ENCODE measurements around the gene ITSN2. TPM values are rescaled to one million over a fixed set of nuclear protein-coding genes. Genes with fewer than 3 reads are reported as not detected.

The ITSN2 gene
- total RNA-seq, 1 experiment from 2014 or later, result 13.5 TPM

DNA sequence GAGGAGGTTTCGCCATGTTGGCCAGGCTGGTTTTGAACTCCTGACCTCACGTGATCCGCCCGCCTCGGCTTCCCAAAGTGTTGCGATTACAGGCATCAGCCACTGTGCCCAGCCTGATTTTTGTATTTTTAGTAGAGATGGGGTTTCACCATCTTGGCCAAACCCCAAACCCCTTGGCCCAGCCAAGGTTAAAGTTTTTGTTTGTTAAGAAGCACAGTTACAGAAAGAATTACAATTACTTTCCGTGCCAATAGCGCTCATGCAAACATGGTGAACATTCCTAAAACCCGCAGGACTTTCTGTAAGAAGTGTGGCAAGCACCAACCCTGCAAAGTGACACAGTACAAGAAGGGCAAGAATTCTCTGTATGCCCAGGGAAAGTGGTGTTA lies 26.1 kb downstream of the ITSN2 start:
- peak; percentile 84 for DNase-seq (ENCODE audit: low read depth)

DNA sequence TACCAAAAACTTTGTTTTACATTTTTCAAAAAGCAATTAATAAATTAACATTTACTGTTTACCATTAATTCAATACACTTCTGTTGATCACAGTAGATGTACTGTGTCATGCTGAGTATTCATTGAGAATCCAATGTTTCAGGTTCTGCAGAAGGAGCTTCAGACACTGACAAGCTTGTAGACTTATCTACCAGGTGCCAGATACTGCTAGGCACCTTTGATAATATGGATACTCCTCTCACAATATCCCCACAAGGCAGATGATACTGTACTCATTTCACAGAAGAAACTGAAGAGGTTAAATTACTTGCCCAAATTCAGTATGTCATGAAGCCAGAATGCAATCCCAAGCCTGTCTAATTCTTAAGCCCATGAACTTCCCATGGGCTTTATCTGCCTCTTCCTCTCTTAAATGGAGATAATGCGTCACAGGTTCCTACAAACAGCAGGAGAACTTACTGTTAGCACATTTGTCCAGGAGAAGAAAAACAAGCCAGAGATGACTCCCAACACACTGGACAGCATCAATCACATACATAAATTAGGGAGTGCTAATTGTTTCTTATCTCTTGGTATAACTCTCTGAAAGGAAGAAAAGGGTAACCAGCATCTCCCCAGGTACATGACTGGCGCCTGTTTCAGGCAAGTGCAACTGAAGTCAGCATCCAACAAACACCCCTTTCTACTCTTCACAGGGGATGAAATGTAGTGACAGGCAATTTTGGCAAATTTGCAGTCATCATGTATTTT lies 27.4 kb downstream of the ITSN2 start:
- no peak for DNase-seq (ENCODE audit: low read depth)

DNA sequence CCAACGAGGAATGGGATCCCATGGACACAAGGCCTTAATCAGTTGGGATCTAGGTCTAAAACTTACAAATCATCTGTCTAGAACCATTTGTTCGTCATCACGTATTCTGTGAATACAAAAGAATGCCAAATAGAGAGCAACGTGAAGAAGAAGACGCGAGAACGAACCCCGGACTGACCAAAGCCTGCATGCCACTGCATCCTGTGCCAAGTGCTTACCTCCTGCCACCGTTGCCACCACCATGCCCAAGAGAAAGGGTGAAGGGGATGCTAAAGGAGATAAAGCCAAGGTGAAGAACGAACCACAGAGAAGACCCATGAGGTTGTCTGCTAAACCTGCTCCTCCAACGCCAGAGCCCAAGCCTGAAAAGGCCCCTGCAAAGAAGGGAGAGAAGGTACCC lies 30.2 kb downstream of the ITSN2 start:
- DNase-seq (ENCODE audit: low read depth), result no peak

DNA sequence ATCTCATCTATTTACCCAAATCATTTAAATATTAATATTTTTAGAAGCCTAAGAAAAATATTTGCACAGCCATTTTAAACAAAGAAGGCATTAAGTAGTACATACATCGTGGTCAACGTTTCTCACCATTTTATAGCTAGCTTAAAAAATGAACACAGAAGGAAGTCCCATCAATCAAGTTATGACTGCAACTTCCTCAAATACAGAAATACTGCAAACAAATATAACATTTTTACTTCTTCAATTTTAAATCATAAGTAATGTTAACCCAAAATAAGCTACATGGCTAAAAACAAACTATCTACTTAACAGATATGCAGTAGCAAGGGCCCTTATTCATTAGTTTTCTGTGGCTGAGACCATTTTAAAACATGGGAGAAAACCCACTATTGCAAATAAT lies 30.6 kb downstream of the ITSN2 start:
- no peak for DNase-seq (ENCODE audit: low read depth)

DNA sequence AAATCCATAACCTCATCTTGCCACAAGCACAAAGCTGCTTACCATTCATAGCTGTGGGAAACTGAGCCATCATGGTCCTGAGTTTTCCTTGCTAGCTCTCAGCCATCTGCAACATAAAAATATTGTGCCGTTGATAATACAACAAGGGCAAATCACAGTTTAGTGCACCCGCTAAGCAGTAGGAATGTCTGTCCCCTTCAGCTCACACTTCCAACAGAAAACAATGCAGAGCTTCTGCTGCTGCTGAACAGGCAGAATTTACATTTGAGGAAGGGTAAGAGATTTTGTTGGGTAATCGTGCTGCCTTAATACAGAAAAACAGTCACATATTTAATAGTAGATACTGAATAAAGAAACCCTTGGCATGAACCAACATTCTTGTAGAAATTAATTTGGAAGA lies 32.3 kb downstream of the ITSN2 start:
- DNase-seq (ENCODE audit: low read depth), result no peak

DNA sequence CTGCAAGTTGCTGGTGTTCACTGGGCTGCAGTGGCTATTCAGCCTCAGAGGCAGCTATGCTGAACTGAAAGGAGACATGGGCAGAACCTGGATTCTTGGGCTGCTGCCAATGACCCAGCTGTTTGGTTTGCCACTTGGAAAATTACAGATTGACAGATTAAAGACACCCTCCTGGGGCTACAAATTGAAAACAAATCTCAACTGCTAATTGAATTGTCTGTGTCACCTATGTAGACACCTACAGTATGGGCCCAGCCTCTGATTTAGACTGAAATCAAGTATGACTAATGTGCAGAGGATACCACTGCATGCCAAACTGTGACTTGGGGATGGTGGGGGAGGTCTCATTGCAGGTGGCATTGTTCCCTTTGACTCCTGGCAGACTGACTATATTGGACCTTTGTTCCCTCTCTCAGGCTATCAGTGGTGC lies 42.8 kb downstream of the ITSN2 start:
- peak; percentile 26 for DNase-seq (ENCODE audit: low read depth)

DNA sequence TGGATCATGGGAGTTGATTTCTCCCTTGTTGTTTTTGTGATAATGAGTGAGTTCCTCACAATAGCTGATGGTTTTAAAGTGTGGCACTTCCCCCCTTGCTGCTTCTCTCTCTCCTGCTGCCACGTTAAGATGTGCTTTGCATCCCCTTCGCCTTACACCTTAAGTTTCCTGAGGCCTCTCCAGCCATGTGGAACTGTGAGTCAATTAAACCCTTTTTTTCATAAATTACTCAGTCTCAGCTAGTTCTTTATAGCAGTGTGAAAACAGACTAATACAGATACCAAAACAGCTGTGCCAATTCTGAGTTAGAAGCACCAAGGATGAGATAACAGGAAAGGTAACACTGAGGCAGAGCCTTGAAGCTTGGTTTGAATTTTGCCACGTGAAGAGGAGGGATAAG lies 44.7 kb downstream of the ITSN2 start:
- DNase-seq (ENCODE audit: low read depth), result no peak

DNA sequence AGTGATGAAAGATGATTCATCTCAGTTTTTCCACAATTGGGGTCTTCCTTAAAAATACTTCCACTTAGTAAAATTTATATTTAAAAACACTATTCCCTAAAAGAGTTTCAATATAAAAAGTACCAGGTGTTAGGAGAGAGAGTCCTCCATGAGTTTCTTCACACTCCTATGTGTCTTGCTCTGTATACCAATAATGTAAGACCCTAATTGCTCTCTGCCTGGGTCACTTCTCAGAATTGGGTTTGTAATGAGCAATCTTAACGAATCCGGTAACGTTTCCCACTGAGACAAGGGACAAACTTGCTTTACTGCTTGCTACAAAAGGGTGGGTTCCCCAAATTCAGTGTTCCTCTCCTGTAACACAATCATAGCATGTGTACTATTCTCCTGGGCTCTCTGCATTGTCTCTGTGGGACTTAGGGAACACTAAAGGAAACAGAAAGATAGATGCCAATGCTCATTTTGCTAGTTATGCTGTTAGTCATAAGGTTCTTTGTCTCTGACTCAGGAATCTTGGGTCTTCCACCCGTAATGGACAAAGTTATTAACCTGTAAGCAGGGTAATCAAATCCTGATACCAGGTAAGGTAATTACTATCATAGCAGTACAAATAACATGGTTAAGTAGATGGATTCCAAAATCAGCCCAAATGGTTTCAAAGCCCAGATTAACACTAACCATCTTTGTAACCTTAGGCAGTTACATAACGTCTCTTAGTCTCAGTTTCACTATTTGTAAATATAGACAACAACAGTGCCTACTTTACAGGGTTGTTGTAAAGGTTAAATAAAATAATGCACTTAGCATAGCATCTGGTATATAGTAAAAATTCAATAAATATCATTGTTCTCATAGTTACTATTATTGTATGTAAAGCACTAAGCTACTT lies 46.3 kb downstream of the ITSN2 start:
- DNase-seq (ENCODE audit: low read depth), result peak; percentile 37

DNA sequence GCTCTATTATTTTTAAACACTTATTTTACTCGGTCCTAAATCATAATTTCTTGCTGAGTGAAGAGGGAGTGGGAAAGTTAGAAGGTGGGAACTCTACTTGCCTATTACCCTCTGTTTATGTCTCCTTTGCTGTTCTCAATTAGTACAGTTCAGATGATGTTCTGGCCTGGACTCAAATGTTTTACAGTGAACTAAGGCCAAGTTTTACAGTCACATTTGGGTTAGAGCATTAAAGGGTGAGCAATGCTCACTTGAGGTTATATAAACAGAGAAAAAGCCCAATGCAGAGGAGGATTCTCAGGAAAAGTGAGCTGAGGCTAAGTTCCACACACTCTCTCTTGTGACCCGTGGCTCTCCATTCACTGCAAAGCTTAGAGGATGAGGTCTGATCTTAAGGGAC lies 52.4 kb downstream of the ITSN2 start:
- no peak for DNase-seq (ENCODE audit: low read depth)

DNA sequence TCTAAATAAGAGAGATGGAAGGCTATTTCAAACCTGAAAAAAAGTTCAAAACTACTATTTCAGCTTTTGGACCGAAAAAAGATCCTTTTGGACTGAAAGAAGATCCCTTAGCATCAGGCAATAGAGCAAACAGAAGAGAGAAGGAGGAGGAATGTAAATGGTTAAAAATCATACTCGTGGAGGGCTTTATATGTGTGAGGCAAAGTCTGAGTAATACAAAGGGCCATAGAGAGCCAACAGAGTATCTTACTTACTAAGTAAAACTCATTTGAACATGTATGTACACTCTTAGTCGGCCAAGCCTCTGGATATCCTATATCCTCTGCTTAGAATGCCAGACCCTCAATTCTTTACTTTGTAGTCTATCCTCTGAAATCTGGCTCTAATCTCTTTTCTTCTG lies 55.7 kb downstream of the ITSN2 start:
- no peak for DNase-seq (ENCODE audit: low read depth)

DNA sequence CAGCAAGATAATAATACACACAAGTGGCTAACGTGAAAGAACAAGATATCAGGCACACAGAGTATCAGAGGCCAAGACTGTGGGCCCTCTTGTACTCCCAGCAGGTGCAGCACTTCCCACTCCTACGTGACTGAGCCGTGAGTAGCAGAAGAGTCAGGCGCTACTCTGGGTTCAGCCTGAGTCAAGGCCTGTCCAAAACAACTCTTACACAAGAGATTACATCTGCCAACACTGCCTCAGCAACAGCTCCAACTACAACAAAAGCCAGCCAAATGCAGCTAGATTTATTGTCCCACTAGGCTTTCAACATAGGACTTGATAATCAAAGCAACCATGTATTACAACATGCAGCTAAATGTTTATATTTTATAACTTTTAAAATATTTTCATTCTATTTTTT lies 56.2 kb downstream of the ITSN2 start:
- DNase-seq (ENCODE audit: low read depth), result peak; percentile 2

DNA sequence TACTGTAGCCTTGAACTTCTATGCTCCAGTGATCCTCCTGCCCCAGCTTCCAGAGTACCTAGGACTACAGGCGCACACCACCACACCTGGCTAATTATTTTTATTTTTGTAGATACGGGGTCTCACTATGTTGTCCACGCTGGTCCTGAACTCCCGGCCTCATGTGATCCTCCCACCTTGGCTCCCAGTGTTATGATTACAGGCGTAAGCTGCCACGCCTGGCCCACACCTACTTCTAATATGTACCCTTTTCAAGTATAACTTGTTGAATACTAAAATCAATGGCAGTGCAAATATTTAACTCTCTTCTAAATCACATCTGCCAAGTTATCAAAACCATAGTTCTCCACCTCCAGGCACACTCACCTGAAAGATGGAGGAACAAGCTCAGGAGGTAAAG lies 58.7 kb downstream of the ITSN2 start:
- DNase-seq (ENCODE audit: low read depth), result no peak

DNA sequence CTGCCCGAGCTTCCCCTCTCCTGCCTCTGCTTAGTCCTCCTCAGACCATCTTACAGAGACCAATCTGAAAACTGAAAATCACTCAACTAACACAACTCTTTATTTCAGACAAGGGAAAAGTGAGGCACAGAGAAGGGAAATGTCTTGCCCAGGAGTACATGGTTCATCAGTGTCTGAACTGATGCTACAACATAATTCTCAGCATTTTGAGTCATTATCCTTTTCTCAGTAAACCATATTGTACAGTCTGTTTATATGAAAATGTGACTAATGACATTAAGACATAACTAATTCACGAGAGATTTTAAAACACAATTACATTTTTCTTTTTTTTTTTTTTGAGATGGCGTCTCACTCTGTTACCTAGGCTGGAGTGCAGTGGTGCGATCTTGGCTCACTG lies 62.7 kb downstream of the ITSN2 start:
- DNase-seq (ENCODE audit: low read depth), result no peak

DNA sequence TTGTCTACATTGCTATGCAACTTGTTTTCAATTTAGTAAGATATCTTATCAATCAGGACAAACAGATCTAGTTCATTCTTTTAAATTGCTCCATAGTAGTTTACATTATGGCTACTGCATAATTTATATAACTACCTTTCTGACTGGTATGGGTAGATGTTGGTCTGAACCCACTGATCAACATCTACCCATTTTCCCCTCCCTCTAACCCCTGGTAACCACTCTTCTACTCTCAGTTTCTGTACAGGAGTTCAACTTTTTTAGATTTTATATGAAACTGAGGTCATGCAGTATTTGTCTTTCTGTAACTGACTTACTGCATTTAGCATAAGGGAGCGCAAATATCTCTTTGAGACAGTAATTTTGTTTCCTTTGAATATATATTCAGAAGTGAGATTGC lies 73.2 kb downstream of the ITSN2 start:
- no peak for DNase-seq (ENCODE audit: low read depth)

DNA sequence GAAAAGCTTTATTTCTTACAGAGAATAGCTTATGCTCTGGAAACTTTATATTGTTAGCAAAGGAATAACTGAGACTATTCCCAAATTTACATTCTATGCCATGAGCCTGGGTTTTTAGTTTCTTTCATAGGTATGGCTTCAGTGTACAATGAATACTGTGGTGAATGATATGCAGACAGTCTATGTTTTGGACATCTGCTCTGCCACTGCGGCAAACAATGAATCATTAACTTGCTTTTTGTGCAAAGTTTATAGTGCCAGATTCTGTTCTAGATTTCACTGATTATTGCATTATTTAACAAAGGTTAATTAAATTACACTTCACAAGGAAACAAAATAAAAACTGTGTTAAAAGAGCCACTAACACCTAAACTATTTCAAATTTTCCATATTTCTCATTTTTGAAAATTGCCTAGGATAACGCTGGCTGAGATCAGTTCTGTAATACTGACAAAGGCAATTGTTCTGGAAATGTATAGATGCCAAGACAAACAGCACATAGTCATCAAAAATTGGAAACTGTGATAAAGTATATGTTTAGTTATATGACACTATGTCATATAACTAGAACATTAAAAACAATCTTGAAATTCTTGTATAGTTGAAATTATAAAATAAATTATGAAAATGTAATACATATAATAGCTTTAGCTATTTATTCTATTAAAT lies 74.7 kb downstream of the ITSN2 start:
- no peak for DNase-seq (ENCODE audit: low read depth)

DNA sequence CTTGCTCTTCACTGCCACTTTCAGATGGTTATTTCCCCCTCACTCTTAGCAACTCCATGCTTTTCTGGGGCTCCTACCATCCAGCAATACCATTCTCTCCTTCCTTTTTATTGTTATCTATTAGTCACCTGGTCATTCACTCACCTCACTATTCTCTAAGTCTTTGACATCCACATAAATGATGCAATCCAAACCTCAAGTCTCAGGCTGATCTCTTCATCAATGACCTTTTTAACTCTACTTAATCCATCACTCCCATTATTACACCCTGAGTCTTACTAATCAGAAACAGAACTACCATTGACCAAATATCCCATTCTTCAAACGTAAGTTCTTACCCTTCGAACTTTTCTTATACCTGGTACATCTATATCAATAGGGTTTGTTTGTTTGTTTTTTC lies 79.7 kb downstream of the ITSN2 start:
- DNase-seq (ENCODE audit: low read depth), result no peak

DNA sequence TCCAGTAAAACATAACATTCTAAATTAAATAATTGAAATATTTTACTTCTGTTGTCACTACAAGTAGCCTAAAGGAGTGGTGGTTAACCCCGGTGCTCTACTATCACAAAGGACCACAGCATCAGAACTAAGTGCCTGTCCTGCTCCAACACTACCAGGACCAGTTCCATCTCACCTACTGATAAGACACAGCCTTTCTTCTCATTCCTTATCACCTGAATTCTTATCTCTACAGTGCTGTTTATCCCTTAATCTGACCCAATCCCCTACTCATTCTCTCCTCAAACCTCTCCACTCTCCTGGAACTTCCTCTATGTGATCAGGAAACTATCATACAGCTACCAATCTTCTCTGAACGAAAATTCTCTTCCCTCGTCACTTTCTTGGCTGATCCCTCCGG lies 80.2 kb downstream of the ITSN2 start:
- no peak for DNase-seq (ENCODE audit: low read depth)

DNA sequence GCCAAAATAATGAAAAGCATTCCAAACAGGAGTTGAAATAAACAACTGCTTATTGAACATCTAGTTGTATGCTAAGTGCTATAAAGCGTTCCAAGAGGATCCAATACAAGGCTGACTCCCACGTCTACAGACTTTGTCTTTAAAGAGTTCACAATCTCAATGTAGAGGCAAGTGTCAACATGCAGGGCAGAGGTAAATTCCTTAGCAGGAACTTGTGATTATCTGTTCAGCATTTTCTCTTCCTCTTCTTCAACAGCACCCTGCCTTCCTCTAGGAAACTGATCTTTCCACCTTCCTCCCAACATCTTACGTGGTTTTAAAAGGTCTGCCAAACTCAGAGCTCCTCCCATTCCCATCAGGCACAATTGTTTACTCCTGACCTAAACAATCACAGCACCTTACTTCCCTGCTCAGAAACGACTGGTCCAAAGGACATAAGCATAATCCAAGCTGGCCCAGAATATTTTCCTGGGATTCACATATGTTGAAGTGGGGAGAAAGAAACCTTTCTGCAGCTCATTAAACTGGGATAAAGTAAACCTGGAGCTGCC lies 83.9 kb downstream of the ITSN2 start:
- peak; percentile 3 for DNase-seq (ENCODE audit: low read depth)

DNA sequence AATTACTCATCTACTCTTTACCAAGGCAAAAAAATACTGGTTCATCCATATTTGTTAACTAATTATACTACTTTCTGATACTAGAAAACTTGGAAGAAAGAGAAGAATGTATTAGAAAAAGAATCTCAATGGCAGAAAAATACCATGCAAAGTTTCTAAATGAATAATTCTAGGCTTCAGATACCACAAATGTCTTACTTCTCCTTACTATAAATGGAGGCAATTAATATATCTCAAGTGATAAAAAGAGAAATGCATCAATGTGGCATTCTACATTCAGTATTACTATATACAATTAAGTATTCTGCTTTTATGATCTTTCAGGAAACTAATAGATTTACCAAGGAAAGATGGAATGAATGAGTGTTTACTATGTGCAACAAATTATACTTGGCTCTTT lies 85.5 kb downstream of the ITSN2 start:
- no peak for DNase-seq (ENCODE audit: low read depth)

DNA sequence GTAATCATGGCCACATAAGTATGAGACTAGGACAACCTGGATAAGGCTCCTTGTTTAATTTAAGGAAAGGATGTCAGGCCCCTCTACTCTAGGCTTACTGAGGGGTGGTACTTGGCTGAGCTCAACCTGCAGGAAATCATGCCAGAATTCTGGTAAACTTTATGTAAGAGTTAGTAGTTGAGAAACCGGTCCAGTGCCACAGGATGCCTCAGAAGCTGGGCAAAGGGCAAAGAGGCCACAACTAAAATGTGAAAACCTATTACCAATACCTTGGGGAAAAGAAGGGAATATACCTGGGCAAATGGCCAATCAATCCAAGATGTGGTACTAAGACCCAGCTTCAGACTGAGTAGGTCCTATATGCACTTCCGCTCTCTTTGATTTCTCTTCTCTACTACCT lies 86.7 kb downstream of the ITSN2 start:
- no peak for DNase-seq (ENCODE audit: low read depth)

DNA sequence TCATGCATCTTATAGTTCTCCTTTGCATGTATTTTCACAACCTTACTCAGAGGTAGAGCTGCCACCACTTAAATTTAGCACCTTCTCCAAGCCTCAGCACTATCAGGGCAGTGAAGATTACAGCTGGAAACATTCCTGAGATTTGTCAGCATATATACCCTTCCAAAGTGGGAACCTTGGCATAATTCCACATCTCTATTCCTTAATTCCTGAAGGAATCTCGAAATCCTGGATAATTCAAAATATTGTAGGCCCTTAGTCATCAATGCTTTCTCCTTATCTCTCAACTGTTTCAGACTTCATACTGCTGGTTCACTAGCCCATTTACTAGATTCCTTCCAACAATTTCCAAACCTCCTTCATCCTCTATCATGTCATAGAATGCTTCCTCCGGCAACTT lies 87.4 kb downstream of the ITSN2 start:
- no peak for DNase-seq (ENCODE audit: low read depth)

DNA sequence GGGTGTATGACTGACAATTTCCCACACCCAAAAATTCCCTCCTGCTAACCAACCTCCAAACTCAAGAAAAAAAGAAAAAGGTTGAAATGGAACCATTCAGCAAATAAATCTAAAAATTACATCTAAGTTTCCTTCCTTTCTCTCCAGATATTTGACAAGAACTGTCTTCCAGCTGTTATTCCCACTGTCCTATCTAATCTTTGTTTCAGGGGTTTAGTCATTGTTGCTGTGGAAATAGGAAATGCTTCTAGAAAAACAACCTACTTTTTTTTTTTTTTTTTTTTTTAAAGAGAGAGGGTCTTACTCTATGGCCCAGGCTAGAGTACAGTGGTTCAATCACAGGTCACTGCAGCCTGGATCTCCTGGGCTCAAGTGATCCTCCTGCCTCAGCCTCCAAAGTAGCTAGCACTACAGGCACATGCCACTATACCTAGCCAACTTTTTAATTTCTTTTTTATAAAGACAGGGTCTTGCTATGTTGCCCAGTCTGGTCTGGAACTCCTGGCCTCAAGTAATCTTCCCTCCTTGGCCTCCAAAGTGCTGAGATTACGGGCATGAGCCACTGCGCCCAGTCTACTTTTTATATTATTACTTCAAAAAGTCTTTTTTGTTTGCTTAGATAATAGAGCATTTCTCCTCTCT lies 88.1 kb downstream of the ITSN2 start:
- DNase-seq (ENCODE audit: low read depth), result no peak
